ENCODE data around the gene PPP2R5C. TPM values are rescaled to one million over a fixed set of nuclear protein-coding genes. Genes with fewer than 3 reads are reported as not detected.

Gene PPP2R5C
- total RNA-seq, 1 donor from 2014 or later = 174 TPM

- FAIRE-seq (no peak), DNase-seq (ENCODE audit: low spot score in 2 of 2) (peak; percentile 62 to 66)
These were observed 48.4 kb downstream of the PPP2R5C start for GRCh38 chr14:101809671-101810514.

- FAIRE-seq (no peak), DNase-seq (ENCODE audit: low spot score in 2 of 2) (no peak)
These were observed 49.5 kb downstream of the PPP2R5C start for GRCh38 chr14:101810897-101811621.

GRCh38 chr14:101812071-101812470 is 50.6 kb downstream of the PPP2R5C start:
- FAIRE-seq (no peak), DNase-seq (ENCODE audit: low spot score in 2 of 2) (no peak)

GRCh38 chr14:101813171-101813759 is 51.8 kb downstream of the PPP2R5C start:
- DNase-seq (ENCODE audit: low spot score in 2 of 2) (no peak), FAIRE-seq (no peak)

- FAIRE-seq (no peak), DNase-seq (ENCODE audit: low spot score in 2 of 2) (no peak)
These were observed 52.3 kb downstream of the PPP2R5C start for GRCh38 chr14:101813833-101814232.

GRCh38 chr14:101814934-101815333 is 53.4 kb downstream of the PPP2R5C start:
- no peak for FAIRE-seq

GRCh38 chr14:101815994-101816393 is 54.5 kb downstream of the PPP2R5C start:
- no peak for FAIRE-seq
- no peak for DNase-seq (ENCODE audit: low spot score in 2 of 2)

More at GRCh38 chr14:101814934-101815333, 53.4 kb downstream of the PPP2R5C start:
- DNase-seq (ENCODE audit: low spot score in 2 of 2) = no peak

GRCh38 chr14:101817501-101818001 is 56.0 kb downstream of the PPP2R5C start:
- DNase-seq (ENCODE audit: low spot score in 2 of 2) (no peak), FAIRE-seq (no peak)

GRCh38 chr14:101819251-101819990 is 57.9 kb downstream of the PPP2R5C start:
- FAIRE-seq (no peak), DNase-seq (ENCODE audit: low spot score in 2 of 2) (no peak)

- FAIRE-seq = no peak
- no peak for DNase-seq (ENCODE audit: low spot score in 2 of 2)
These were observed 58.8 kb downstream of the PPP2R5C start for GRCh38 chr14:101820283-101820798.

- FAIRE-seq (no peak), DNase-seq (ENCODE audit: low spot score in 2 of 2) (no peak)
These were observed 60.0 kb downstream of the PPP2R5C start for GRCh38 chr14:101821528-101821927.

- DNase-seq (ENCODE audit: low spot score in 2 of 2) = no peak
- no peak for FAIRE-seq
These were observed 61.6 kb downstream of the PPP2R5C start for GRCh38 chr14:101823066-101823465.

GRCh38 chr14:101823511-101824120 is 62.1 kb downstream of the PPP2R5C start:
- FAIRE-seq = no peak
- no peak for DNase-seq (ENCODE audit: low spot score in 2 of 2)

- FAIRE-seq (no peak), DNase-seq (ENCODE audit: low spot score in 2 of 2) (no peak)
These were observed 62.8 kb downstream of the PPP2R5C start for GRCh38 chr14:101824339-101824727.

GRCh38 chr14:101825797-101826196 is 64.3 kb downstream of the PPP2R5C start:
- no peak for DNase-seq (ENCODE audit: low spot score in 2 of 2)
- FAIRE-seq = no peak

GRCh38 chr14:101826351-101826750 is 64.8 kb downstream of the PPP2R5C start:
- no peak for DNase-seq (ENCODE audit: low spot score in 2 of 2)
- no peak for FAIRE-seq

- FAIRE-seq (no peak), DNase-seq (ENCODE audit: low spot score in 2 of 2) (no peak)
These were observed 65.8 kb downstream of the PPP2R5C start for GRCh38 chr14:101827286-101827685.

GRCh38 chr14:101828046-101828445 is 66.5 kb downstream of the PPP2R5C start:
- no peak for DNase-seq (ENCODE audit: low spot score in 2 of 2)
- no peak for FAIRE-seq

- DNase-seq (ENCODE audit: low spot score in 2 of 2) = peak in 1 of 2 donors; percentile 14
- FAIRE-seq = no peak
These were observed 68.8 kb downstream of the PPP2R5C start for GRCh38 chr14:101830271-101830670.

- no peak for DNase-seq (ENCODE audit: low spot score in 2 of 2)
These were observed 71.5 kb downstream of the PPP2R5C start for GRCh38 chr14:101833045-101833444.

More at GRCh38 chr14:101833045-101833444, 71.5 kb downstream of the PPP2R5C start:
- no peak for FAIRE-seq
